HG02970 (cell line): ENCODE data around the gene DLL3.
A peak's percentile ranks its signal among the peaks of the same experiment; 100 is the strongest.

Experiments
- ATAC-seq: cut with Tn5 transposase; IDR thresholded peaks from one replicate; pipeline ENCODE4 v1.9.1; 2021; ENCODE audit warnings: mild to moderate bottlenecking, moderate library complexity, moderate number of reproducible peaks; ENCODE audit not compliant: unreplicated experiment, low FRiP score

DLL3 gene

DNA sequence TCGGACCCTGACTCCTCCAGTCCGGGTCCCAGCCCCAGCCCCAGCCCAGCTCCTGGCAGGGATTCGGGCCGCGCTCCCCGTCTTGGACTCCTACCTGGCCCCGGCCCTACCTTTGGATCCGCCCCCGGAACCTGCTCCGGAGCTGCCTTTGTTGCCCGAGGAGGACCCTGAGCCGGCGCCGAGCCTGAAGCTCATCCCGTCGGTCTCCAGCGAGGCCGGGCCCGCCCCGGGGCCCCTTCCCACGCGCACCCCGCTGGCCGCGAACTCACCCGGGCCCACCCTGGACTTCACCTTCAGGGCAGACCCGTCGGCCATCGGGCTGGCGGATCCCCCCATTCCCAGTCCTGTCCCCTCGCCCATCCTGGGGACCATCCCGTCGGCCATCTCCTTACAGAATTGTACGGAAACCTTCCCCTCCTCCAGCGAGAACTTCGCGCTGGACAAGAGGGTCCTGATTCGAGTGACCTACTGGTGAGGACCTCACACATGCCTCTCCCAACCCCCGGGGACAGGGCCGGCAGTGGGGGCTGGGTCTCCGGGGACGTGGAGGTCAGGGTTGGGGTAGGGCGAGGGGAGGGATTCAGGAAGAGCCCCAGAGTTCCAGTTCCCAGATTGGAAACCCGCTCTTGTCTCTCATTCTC lies 16.9 kb downstream of the DLL3 start:
- no peak for ATAC-seq

DNA sequence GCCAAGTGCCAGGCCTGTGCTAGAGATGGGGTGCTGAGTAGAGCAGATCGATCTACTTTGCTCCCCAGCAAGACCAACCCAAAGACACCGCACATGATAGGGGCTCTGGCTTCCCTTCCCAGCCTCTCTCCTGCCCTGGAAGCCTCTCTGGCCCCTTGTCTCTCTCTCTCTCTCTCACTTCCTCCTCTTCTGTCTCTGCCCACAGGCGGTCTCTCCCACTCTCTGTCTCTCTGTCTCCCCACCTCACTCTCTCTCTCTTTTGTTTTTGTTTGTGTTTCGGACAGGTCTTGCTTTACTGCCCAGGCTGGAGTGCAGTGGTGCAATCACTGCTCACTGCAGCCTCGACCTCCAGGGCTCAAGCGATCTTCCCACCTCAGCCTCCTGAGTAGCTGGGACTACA lies 17.5 kb downstream of the DLL3 start:
- no peak for ATAC-seq

DNA sequence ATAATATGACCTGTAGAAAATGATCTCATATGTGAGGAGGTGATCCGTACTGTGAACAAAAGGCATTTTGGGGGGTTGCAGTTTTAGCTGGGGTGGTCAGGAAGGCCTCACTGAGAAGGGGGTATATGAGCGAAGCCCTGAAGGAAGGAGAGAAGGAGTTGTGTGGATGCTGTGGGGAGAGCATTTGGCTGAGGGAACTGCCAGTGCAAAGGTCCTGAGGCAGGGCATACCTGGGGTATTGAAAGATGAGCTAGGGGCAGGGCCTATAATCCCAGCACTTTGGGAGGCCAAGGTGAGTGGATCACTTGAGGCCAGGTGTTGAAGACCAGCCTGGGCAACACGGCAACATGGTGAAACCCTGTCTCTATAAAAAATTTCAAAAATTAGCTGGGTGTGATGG lies 18.7 kb downstream of the DLL3 start:
- ATAC-seq = no peak

DNA sequence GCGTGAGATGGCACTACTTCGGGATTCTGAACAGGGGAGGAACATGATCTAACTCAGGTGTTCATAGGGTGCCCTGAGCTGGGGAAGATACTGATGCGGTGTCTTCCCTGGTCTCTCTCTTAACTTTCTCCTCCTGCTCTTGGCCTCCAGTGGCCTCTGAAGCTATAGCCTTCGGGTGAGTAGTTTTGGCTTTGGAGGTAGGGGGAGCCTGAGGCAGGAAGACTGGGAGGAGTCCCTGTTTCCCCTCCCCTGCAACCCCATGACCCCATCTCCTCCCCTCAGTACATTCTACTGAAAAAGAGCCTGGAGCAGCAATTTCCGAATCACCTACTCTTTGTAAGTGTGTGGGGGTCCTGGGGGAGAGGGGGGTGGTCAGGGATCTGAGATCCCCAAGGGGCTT lies 19.7 kb downstream of the DLL3 start:
- no peak for ATAC-seq

DNA sequence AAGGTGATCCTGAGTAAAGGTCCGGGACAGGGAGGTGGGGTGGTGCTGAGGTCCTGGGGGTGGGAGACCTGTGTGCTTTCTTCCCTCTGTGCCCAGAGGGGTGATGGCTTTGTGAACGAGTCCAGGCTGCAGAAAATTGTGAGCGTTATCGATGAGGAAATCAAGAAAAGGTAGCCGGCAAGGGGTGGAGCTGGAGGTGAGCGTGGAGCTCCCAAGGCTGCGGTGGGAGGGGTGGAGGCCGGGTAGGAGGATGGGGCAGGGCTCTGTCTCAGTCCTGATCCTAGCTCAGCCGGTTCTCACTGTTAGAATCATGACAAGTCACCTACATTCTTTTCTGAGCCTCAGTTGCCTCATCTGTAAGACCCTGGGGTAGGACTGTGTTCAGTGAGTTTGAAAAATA lies 20.2 kb downstream of the DLL3 start:
- no peak for ATAC-seq

DNA sequence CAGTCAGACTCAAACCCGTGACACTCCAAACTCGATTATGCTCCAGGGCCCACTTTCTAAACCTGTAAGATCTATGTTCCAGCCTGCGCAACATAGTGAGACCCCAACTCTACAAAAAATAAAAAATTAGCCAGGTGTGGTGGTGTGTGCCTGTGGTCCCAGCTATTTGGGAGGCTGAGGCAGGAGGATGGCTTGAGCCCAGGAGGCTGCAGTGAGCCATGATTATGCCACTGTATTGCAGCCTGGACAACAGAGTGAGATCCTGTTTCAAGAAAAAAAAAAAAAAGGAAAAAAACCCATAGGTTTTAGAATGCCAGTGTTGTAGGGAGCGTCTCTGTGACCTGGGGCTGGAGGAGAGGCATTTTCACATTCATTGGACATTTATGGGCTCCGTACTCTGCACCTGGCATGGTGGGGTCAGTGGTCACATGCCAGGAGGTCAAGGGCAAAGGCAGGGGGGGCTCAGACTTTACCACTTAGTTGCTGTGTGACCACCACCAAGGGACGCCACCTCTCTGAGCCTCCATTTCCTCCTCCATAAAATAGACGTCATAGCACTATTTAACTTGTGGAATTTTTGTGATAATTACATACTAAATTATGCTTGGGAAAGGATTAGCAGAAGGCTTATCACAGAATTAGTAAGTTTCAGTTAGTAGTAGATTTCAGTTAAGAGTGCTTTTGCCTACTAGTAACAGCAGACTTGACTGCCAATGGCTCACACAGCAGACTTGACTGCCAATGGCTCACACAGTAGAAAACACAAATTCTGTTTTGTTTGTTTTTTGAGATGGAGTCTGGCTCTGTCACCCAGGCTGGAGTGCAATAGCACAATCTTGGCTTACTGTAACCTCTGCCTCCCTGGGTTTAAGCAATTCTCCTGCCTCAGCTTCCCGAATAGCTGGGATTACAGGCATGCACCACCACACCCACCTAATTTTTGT lies 22.1 kb downstream of the DLL3 start:
- ATAC-seq = no peak

DNA sequence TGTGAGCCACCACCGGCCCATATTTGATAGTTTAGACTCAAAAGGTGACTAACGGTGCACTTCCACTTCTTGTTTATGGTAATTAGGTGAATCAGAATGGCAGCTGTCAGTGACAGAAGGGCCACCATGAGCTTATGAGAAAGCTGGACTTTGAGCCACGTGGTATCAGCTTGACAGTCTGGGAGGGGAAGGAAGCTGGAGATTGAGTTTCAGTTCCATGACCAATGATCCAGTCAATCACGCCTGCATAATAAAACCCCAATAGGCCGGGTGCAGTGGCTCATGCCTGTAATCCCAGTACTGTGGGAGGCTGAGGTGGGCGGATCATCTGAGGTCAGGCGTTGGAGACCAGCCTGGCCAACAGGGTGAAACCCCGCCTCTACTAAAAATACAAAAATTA lies 25.7 kb downstream of the DLL3 start:
- ATAC-seq = no peak

DNA sequence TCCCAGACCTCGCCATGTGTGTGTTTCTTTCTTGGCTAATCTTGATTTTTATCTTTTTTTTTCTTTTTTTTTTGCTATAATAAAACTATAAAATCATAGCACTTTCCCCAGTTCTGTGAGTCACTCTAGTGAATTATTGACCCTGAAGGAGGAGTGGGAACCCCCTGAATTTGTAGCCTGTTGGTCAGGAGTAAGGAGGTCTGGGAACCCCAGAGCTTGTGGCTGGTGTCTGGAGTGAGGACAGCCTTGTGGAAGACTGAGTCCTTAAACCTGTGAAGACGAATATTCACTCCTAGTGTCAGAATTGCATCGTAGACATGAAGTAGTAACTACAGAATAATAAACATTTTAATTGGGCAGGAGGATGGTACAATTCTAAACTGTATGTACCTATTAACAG lies 26.5 kb downstream of the DLL3 start:
- no peak for ATAC-seq

DNA sequence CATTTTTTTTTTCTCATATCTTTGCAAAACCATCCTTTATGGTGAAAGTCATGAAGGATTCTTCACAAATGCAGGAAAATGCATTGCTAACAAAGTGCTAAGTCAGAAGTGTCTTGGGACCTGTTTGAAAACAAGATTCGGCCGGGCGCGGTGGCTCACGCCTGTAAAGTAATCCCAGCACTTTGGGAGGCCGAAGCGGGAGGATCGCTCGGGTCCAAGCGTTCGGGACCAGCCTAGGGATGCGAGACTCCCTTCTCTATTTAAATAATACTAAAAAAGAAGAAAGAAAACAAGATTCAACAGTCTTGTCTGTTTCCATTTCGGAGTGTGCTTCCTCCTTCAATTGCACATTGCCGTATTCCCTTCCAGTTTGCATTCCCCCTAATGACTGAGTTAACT lies 33.1 kb downstream of the DLL3 start:
- ATAC-seq = no peak

DNA sequence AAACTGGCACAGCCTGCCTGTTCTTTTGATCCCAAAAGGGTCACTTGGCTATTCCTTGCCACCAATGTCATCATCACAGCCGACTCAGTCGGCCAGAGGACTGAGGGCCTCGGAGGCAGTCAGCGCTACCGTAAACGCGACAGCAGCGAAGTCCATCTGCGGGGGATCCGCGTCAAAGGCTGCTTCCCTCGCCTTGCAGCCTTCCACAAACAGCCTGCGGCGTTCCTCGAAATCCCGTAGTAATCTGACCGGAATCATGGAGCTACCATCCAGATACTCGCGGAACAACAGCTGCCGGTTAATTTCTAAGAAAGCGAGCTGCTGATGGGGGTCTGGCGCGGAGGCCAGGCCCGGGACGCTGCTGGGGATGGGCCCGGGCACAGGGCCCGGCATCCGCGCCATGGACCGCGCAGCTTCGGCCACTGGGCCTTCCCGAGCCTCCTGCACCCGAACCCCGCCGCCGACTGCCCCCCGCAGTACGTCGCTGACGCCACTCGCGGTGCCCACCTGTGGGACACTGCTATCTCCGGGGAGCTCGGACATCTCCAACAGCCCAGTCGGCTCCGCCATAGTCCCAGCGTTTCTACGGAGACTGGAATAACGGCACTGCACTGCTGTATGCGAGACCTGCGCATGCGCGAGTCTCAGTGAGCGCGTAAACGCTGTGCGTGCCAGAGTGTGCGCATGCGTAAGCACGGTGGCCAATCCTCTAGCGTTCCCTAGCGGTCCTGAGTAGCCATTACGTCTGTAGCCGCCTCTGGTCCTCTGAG lies 33.7 kb downstream of the DLL3 start, which contains the start of gene EID2B:
Gene EID2B, minus strand, starts transcription at position 620 of the 770 bp plus-strand sequence. Its CDS starts 50 bp downstream, at position 570.
- ATAC-seq = peak; percentile 90

DNA sequence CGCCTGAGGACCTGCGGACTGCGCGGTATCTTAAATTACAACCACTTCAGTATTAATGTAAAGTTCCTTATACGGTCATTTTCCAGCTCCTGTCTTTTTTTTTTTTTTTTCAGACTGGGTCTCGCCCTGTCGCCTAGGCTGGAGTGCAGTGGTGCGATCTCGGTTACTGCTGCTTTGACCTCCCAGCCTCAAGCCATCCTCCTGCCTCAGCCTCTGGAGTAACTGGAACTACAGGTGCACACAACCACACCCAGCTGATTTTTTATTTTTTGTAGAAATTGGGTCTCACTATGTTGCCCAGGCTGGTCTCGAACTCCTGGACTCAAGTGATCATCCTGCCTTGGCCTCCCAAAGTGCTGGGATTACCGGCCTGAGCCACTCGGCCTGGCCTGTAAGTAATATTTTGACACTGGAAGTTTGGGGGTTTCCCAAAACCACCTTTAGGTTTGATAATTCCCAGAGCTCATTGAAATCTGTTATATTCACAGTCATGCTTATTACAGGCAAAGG lies 34.3 kb downstream of the DLL3 start:
- ATAC-seq = no peak

DNA sequence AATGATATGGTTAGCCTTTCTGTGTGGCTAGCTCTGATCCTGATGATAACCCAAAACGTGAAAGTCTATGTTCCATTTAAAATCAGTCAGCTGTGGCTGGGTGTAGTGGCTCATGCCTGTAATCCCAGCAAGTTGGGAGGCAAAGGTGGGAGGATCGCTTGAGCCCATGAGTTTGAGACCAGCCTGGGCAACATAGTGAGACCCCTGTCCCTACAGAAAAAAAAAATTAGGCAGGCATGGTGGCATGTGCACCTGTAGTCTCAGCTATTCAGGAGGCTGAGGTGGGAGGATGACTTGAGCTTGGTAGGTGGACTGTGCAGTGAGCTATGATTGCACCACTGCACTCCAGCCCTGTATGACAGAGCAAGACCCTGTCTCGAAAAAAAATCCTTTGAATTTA lies 35.0 kb downstream of the DLL3 start:
- ATAC-seq = no peak

DNA sequence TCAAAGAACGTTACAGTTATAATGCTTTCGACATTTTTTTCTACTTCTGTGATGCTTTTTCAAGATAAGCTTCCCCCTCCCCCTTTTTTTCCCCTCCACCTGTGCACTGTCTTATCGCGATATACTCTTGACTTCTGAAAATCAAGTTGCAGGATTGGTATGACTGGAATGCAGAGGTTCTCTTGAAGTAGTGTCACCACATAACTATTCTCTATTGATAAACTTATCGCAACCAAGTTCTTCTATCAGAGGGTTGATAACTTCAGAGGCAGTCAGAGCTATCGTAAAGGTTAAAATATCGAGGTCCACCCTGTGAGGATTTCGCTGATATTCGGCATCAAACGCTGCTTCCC lies 40.4 kb downstream of the DLL3 start:
- ATAC-seq = no peak

DNA sequence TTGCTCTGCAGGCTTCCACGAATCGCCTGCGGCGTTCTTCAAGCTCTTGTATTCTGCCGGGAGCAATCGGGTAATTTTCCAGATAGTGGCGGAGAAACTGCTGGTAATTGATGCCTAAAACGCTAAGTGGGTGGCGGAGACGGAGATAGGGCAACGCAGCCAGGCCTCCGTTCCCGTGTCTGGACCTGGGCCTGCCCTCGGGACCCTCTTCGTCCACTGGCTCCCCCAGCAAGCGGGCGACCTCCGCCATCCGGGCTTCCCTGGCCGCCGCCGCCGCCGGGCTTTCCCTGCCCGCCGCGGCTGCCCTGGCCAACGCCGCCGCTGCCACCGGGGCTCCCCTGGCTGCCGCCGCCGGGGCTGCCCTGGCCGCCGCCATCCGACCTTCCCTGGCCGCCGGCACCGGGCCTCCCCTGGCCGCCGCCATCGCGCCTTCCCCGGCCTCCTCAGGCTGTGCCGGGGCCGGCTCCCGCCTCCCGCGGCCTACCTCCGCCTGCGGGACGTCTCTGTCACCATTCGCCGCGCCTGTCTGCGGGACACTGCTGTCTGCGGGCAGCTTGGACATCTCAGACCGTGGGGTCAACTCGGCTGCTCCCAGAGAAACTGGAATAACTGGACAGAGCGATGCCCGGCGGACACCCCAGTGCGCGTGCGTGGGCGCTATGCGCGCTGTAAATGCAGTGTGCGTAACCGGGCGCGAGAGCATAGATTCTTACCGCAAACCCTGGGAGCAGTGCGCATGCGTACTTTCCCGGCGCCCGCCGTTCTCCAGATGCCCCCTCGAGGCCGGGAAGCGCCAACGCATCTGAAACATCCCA lies 41.0 kb downstream of the DLL3 start, which contains the start of gene EID2:
Gene EID2, minus strand, starts transcription at position 644 of the 815 bp plus-strand sequence. Its CDS starts 82 bp downstream, at position 562.
- ATAC-seq = peak; percentile 92

DNA sequence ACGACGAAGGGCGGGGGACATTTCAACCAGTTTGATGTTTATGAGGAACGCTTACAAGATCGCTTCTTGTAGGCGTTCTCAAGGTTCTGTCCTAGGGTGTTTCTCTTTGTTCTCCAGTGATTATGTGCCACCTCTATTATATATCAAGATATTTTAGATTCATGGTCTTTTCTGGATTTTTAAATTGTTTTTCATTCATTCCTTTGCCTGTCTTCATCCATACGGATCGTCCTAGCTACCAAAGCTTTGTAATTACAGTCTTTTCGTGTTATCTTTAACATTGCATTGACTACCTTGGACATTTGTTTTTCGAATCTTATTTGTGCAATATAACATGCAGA lies 41.6 kb downstream of the DLL3 start:
- no peak for ATAC-seq

DNA sequence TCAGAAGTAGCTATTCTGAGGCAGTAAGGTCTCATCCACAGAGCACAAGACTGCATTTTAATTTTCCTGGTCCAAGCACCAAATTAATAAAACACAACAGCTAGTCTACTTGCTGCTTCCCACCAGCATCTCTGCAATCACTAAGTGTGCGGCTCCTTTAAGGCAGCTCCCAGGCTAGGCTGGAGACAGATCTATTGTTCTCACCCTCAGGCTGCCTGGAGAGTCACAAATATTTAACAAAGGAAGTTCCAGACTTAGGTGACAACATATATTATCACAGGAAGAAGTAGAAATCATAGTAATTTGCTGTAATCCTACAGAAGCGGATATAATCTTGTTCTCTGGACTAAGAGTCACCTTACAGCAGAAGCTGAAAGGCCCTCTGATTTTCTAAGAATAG lies 43.5 kb downstream of the DLL3 start:
- ATAC-seq = no peak

DNA sequence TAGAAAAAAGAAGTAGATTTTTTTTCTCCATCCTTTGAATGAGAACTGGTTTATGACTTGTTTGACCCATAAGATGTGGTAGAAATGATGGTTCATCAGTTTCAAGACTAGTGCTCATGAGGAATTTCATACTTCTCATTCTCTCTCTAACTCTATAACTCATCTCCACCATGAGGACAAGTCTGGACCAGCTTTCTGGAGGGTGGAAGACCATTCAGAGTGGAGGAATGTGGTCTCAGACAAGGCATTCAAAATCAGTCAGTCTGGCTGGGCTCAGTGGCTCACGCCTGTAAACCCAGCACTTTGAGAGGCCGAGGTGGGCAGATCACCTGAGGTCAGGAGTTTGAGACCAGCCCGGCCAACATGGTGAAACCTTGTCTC lies 44.7 kb downstream of the DLL3 start:
- no peak for ATAC-seq

DNA sequence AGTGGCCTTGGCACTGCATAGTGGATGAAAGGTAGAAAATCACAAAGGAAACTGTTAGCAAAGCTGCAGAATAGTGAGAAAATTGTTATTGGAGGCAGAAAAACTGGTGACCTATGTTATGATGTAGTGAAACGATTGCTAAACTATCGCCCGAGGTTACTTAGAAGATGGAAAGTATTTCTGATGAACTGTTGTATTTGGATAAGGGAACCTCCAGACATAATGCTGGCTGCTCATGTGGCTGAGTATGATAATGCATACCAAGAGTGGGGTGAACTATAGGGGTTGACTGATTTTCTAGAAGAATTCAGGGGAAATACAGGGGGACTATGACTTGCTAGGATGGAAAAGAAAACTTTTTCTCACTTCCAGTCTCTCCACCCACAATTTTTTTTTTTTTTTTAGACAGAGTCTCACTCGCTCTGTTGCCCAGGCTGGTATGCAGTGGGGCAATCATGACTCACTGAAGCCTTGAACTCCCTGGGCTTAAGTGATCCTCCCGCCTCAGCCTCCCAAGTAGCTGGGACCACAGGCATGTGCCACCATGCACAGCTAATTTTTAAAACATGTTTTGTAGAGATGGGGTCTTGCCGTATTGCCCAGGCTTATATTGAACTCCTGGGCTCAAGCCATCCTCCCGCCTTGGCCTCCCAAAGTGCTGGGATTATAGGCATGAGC lies 45.6 kb downstream of the DLL3 start:
- no peak for ATAC-seq

DNA sequence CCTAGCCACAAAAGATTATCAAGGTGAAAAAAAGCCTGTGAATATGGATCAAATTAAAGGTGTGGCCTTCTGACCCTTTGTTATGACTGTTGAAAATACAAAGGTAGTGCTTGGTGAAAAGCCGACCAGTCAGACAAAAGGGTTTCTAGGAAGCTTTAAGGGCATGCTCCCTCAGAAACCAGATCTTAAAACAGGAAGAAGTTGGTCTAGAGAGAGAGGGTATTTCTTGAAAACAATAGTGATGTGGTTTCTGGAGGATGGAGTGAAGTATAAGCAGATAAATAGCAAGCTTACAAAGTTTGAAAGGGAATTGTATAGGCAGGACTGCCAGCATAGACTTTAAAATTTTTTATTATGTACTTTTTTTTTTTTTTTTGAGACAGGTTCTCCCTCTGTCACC lies 46.2 kb downstream of the DLL3 start:
- ATAC-seq = no peak

DNA sequence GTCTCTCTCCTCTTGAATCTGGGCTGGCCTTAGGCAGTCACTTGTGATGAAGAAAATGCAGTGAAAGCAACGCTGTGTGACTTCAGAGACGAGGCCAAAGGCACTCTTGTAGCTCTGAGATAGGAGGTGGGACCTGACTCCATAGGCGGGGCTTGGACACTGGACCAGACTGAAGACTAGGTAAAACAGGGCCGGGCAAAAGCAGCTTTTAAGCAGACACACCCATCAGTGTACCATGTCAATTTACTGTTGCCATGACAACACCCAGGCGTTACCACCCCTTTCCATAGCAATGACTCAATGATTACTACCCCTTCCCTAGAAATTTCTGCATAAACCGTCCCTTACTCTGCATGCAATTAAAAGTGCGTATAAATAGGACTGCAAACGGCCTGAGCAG lies 47.9 kb downstream of the DLL3 start:
- no peak for ATAC-seq
